GM12801 (cell line): ENCODE results near the gene SP7.

Experiments
- CTCF ChIP-seq: IDR thresholded peaks from one replicate; pipeline ENCODE4 v1.5.1; 2011; ENCODE audit warnings: control low read depth; ENCODE audit not compliant: insufficient read length; ENCODE audit errors: extremely low read depth

SP7 gene

GRCh38 chr12:53378724-53379388 is 42.7 kb upstream of the SP7 start:
- TF ChIP-seq CTCF, result no peak

DNA sequence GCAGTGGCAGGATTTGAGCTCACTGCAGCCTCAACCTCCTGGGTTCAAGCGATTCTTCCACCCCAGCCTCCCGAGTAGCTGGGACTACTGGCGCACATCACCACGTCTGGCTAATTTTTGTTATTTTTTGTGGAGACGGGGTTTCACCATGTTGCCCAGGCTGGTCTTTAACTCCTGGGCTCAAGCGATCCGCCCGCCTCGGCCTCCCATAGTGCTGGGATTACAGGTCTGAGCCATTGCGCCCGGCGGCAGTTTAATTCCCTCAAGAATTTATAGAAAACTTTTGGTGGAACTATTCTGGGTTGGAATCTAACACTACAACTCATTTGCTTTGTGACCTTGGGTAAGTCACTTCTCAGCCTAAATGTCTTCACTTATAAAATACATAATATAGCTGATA is 42.1 kb upstream of the SP7 start:
- no peak for TF ChIP-seq CTCF

- TF ChIP-seq CTCF, result no peak
These were observed 40.6 kb upstream of the SP7 start for GRCh38 chr12:53376747-53377146.

DNA sequence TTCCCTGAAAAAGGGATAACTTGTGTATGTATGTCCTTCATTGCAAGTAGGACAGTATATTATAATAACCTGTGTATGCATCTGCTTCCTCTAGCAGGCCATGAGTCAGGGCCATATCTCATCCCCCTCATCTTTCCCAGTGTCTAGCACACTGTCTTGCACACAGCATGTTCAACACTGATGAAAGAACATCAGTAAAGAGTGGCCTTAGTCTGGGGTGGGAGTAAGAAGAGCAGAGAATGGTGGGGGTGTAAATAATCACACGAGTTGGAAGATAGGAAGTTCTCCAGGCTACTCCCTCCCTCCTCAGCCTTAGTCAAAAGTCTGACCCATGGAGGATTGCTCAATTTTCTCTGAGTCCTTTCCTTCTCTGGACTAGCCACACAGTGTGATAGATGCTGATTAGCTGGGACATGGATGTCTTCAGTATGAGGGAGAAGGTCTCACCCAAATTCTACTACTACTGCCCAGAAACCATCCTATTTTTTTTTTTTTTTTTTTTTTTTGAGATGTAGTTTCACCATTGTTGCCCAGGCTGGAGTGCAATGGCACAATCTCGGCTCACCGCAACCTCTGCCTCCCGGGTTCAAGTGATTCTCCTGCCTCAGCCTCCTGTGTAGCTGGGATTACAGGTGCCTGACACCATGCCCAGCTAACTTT is 29.2 kb upstream of the SP7 start:
- no peak for TF ChIP-seq CTCF

DNA sequence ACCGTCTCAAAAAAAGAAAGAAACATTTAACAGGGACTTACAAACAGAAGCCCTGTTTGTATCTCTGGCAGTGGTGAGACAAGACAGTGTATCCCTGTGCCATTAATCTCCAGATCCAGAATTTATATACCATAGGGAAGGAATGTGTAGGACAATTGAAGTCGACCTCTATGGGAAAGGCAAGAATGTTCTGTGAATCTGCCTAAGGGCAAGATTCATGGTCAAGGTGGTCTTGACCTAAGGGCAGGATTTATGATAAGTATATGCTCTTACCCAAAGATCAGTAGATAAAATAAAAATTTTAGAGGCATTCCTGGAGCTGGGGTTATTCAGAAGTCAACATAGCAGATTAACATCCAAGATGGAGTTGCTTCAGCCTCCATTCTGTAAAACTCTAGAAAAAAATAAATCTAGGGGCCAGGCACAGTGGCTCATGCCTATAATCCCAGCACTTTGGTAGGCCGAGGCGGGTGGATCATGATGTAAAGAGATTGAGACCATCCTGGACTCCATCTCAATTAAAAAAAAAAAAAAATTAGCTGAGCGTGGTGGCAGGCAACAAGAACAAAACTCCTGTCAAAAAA is 22.8 kb upstream of the SP7 start:
- TF ChIP-seq CTCF, result no peak

DNA sequence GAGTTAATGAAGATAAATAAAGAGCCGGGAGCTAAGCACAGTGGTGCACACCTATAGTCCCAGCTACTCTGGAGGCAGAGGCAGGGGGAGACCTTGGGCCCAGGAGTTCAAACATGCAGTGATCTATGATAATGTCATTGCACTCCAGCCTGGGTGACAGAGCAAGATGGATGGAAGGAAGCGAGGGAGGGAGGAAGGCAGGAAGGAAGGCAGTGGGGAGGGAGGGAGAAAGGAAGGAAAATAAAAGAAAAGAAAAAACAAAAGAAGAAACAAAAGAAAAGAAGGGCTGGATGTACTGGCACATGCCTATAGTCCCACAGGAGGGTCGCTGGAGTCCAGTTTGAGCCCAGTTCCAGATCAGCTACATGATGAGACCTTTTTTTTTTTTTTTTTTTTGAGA is 19.0 kb upstream of the SP7 start:
- no peak for TF ChIP-seq CTCF

DNA sequence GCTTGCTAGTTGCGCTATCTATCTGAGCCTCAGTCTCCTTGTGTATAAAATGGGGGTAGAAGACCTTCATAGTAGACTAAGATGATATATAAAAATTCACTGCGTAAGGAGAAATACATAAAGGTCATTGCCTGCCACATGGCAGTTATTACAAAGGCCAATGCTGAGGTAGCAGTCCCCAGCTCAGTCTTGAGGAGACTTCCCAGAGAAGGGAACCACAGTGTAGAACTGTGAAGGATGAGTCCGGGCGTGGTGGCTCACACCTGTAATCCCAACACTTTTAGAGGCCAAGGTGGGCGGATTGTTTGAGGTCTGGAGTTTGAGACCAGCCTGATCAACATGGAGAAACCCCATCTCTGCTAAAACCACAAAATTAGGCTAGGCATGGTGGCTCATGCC is 17.1 kb upstream of the SP7 start:
- no peak for TF ChIP-seq CTCF
